NCI-H146 (cell line): ENCODE measurements around the gene MBD5.
A peak's percentile ranks its signal among the peaks of the same experiment; 100 is the strongest.

Source experiments
- DNase-seq: peaks from one replicate; lab custom pipeline; 2025; lab: John Stamatoyannopoulos, UW

The MBD5 gene

GRCh38 chr2:148548716-148549400, 528.0 kb downstream of the MBD5 start:
- no peak for DNase-seq

- DNase-seq: peak; percentile 27
Observed at GRCh38 chr2:148552675-148553331, 531.9 kb downstream of the MBD5 start.

GRCh38 chr2:148553332-148553887, 532.5 kb downstream of the MBD5 start:
- no peak for DNase-seq

- DNase-seq: no peak
Observed at GRCh38 chr2:148554459-148555247, 533.8 kb downstream of the MBD5 start.

DNA sequence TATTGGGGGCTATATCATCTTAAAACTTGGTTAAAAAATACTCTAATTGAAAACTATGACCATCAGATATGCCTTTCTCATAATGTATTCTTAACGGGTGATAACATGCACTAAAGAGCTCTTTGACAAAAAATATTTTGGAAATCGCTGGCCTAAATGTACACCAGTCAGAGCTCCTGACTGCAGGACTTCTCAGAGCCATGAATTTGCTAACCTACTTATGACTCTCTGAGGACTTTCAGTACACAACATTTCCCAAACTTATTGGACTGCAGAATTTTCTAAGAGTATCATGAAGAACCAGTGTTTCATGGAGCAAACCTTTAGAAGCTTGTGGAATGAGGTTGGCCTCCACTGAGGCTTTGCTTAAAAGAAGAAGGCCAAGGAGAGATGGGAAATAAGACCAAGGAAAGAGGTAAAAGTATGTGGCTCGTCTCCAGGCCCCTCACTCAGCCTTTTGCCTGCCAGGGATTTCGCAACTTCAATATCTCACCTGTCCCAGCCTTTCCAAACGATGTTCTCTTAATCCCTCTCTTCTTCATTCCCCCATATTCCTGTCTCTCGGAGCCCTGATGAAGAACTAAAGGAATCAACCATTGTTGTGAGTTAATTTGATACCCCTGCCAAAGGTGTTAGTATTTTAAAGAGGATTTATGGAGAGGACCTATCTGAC, 534.9 kb downstream of the MBD5 start:
- no peak for DNase-seq

GRCh38 chr2:148557844-148558436, 537.0 kb downstream of the MBD5 start:
- peak; percentile 70 for DNase-seq

GRCh38 chr2:148560496-148560895, 539.6 kb downstream of the MBD5 start:
- no peak for DNase-seq

GRCh38 chr2:148561389-148561788, 540.5 kb downstream of the MBD5 start:
- no peak for DNase-seq

GRCh38 chr2:148565272-148565894, 544.5 kb downstream of the MBD5 start:
- peak; percentile 7 for DNase-seq
